CD14-positive monocyte (primary cell): ENCODE measurements around the gene EPO. TPM values are rescaled to one million over a fixed set of nuclear protein-coding genes. Genes with fewer than 3 reads are reported as not detected.

Experiments
- DNase-seq, 3 donors: peaks; one replicate each; pipeline ENCODE4 v3.0.0-alpha.2; 2011 to 2022
- H2AFZ ChIP-seq: 2 replicates; pipeline ENCODE4 v1.6.0; 2012; ENCODE audit warnings: mild to moderate bottlenecking, low read depth, low read length, inconsistent platforms; ENCODE audit not compliant: insufficient read depth, poor library complexity, severe bottlenecking
- H3K27ac ChIP-seq, 2 donors: 1 replicate in 1 of 2; 2 replicates in 1 of 2; pipeline ENCODE4 v1.5.1; 2012 to 2013; ENCODE audit warnings: low read length in 2 of 2, control low read depth in 1 of 2, inconsistent platforms in 1 of 2, low read depth in 1 of 2, mild to moderate bottlenecking in 1 of 2
- H3K27me3 ChIP-seq, 2 donors: one replicate each; pipeline versions ENCODE4 v1.6.0 to v1.6.1; 2011 to 2013; ENCODE audit warnings: low read length in 2 of 2; ENCODE audit not compliant: control insufficient read depth in 2 of 2, insufficient read depth in 2 of 2
- H3K36me3 ChIP-seq, 2 donors: replicated peaks in 1 of 2; 1 replicate in 1 of 2; 2 replicates in 1 of 2; pipeline versions ENCODE4 v1.5.1 to v1.6.1; 2012 to 2013; ENCODE audit warnings: low read length in 2 of 2, control low read depth in 1 of 2, inconsistent platforms in 1 of 2, mild to moderate bottlenecking in 1 of 2; ENCODE audit not compliant: insufficient read depth in 2 of 2, control insufficient read depth in 1 of 2
- H3K4me1 ChIP-seq, 2 donors: 1 replicate in 1 of 2; 2 replicates in 1 of 2; pipeline versions ENCODE4 v1.5.1 to v1.6.1; 2012 to 2013; ENCODE audit warnings: low read length in 2 of 2, control low read depth in 1 of 2, inconsistent platforms in 1 of 2, mild to moderate bottlenecking in 1 of 2, moderate library complexity in 1 of 2; ENCODE audit not compliant: insufficient read depth in 2 of 2, control insufficient read depth in 1 of 2
- H3K4me2 ChIP-seq: replicated peaks from 2 replicates; pipeline ENCODE3; 2012; ENCODE audit warnings: low read length, moderate library complexity, mild to moderate bottlenecking; ENCODE audit not compliant: poor library complexity, severe bottlenecking; ENCODE audit errors: extremely low read depth
- H3K4me3 ChIP-seq, 3 experiments: fragments of 200-600 bp in 1 of 3; sonication (generic) in 1 of 3; replicated peaks in 1 of 3; 1 replicate in 2 of 3; 2 replicates in 1 of 3; pipeline ENCODE4 v1.5.1; 2011 to 2013; ENCODE audit warnings: low read length in 3 of 3, mild to moderate bottlenecking in 3 of 3, control low read depth in 2 of 3, low read depth in 2 of 3, inconsistent platforms in 1 of 3, moderate library complexity in 1 of 3
- H3K79me2 ChIP-seq: 2 replicates; pipeline ENCODE4 v1.6.0; 2012; ENCODE audit warnings: mild to moderate bottlenecking, control low read depth, inconsistent platforms, low read length, moderate library complexity; ENCODE audit not compliant: insufficient read depth
- H3K9ac ChIP-seq: 2 replicates; pipeline ENCODE4 v1.6.0; 2017; ENCODE audit warnings: low read length, mild to moderate bottlenecking; ENCODE audit not compliant: insufficient read depth, poor library complexity, severe bottlenecking
- H3K9me3 ChIP-seq, 2 donors: replicated peaks in 1 of 2; 1 replicate in 1 of 2; 2 replicates in 1 of 2; pipeline versions ENCODE4 v1.5.1 to v1.6.1; 2012 to 2013; ENCODE audit warnings: low read length in 2 of 2, control low read depth in 1 of 2; ENCODE audit not compliant: control insufficient read depth in 1 of 2, insufficient read depth in 1 of 2
- H4K20me1 ChIP-seq: 2 replicates; pipeline ENCODE4 v1.6.0; 2012; ENCODE audit warnings: mild to moderate bottlenecking, low read length, control low read depth, moderate library complexity; ENCODE audit not compliant: insufficient read depth
- H3K27ac Mint-ChIP-seq, 7 donors: one replicate each; pipeline ENCODE4 v1.8.0; 2020; ENCODE audit warnings: mild to moderate bottlenecking in 7 of 7, mixed read lengths in 7 of 7, moderate library complexity in 6 of 7, inconsistent platforms in 2 of 7
- H3K27me3 Mint-ChIP-seq, 3 donors: one replicate each; pipeline ENCODE4 v1.8.0; 2021 to 2022; ENCODE audit warnings: low read depth in 3 of 3, mild to moderate bottlenecking in 3 of 3, mixed read lengths in 3 of 3, moderate library complexity in 3 of 3, inconsistent platforms in 1 of 3
- H3K36me3 Mint-ChIP-seq, 2 donors: one replicate each; pipeline ENCODE4 v1.8.0; 2020; ENCODE audit warnings: mixed read lengths in 2 of 2, inconsistent platforms in 1 of 2, mild to moderate bottlenecking in 1 of 2
- H3K4me1 Mint-ChIP-seq: one replicate; pipeline ENCODE4 v1.8.0; 2020; ENCODE audit warnings: mild to moderate bottlenecking, mixed read lengths
- H3K4me3 Mint-ChIP-seq, 2 donors: one replicate each; pipeline ENCODE4 v1.8.0; 2020; ENCODE audit warnings: mild to moderate bottlenecking in 2 of 2, mixed read lengths in 2 of 2, moderate library complexity in 1 of 2
- H3K9me3 Mint-ChIP-seq, 7 donors: one replicate each; pipeline ENCODE4 v1.8.0; 2020 to 2022; ENCODE audit warnings: mixed read lengths in 7 of 7, mild to moderate bottlenecking in 6 of 7, moderate library complexity in 6 of 7, inconsistent platforms in 2 of 7
- WGBS: methylation state at CpG from one replicate; pipeline ENCODE4 v1.1.5; 2013; ENCODE audit warnings: missing lambda C conversion rate; ENCODE audit not compliant: insufficient coverage; 5-methylcytosine and 5-hydroxymethylcytosine counted together
- intact Hi-C, 2 donors: fragments of 100-400 bp; cut with micrococcal nuclease; formaldehyde crosslinking; loops; one replicate each; pipeline versions ENCODE4 v1.15.0 to v1.15.1; 2023
- polyA plus RNA-seq, 3 donors: library from polyadenylated mRNA; depleted of rRNA in 1 of 3; unstranded in 2 of 3; stranded (reverse) in 1 of 3; fragments of 300-500 nt in 2 of 3; fragments of >200 nt in 1 of 3; fragmentation: Illumina TruSeq in 2 of 3; gene quantifications; 1 replicate in 2 of 3; 2 replicates in 1 of 3; pipeline ENCODE4 v1.2.3, GENCODE V29; 2012 to 2021
- TF ChIP-seq, protein P1 (sequence below): fragments of 200-600 bp; IDR thresholded peaks from one replicate; pipeline ENCODE4 v1.8.0; 2022; ENCODE audit warnings: antibody characterized with exemption, mild to moderate bottlenecking

The EPO gene
- polyA plus RNA-seq, 3 donors, result not detected

DNA sequence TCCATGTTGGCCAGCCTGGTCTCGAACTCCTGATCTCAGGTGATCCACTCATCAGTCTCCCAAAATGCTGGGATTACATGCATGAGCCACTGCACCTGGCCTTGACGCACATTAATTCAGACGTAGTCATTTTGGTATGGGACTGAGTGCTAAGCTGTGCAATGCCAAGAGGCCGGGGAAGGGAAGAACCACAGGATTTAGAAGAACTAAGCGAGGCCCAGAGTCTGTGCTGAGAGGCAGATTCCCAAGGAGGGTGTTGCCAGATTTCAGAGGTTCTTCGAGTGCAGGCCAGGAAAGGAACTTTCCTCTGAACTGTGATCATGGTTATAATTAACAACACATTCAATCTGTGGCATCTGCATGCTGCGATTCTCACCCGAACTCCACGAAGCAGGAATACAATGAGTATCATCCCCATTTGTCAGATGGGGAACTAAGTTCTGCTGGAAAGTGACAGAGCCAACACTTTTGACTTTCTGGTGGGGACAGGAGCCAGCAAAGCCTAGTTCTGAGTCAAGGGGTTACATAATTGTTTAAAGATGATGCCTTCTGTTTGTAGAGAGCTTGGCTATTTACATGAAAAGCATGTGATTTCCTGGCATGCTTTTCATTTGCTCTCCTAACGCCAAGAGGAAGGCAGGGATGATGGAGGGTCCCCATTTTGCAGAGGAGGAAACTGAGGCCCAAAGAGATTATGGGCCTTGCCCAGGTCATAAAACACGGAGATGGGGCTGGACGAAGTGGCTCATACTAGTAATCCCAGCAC, 6.9 kb downstream of the EPO start:
- DNase-seq, result no peak
- TF ChIP-seq, protein P1, sequence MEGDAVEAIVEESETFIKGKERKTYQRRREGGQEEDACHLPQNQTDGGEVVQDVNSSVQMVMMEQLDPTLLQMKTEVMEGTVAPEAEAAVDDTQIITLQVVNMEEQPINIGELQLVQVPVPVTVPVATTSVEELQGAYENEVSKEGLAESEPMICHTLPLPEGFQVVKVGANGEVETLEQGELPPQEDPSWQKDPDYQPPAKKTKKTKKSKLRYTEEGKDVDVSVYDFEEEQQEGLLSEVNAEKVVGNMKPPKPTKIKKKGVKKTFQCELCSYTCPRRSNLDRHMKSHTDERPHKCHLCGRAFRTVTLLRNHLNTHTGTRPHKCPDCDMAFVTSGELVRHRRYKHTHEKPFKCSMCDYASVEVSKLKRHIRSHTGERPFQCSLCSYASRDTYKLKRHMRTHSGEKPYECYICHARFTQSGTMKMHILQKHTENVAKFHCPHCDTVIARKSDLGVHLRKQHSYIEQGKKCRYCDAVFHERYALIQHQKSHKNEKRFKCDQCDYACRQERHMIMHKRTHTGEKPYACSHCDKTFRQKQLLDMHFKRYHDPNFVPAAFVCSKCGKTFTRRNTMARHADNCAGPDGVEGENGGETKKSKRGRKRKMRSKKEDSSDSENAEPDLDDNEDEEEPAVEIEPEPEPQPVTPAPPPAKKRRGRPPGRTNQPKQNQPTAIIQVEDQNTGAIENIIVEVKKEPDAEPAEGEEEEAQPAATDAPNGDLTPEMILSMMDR, result no peak
- Histone ChIP-seq H3K4me3 (no peak overlapping the region), H3K36me3 (no peaks in the 10 kb centered on the region), H4K20me1 (no peaks in the 10 kb centered on the region), H3K9ac (no peak overlapping the region), H3K9me3 (no peaks in the 10 kb centered on the region), H2AFZ (no peak overlapping the region), H3K79me2 (no peaks in the 10 kb centered on the region), H3K4me2 (no peak overlapping the region), H3K4me1 (no peaks in the 10 kb centered on the region), H3K27ac (no peak overlapping the region), H3K27me3 (peaks cover 0 to under 1% of the 10 kb centered on the region in 2 donors)
- 81% methylated on average over 11 of the region's 12 CpGs for WGBS
- Mint-ChIP-seq H3K4me1 (peaks cover 8% of the 10 kb centered on the region), H3K27ac (no peak overlapping the region), H3K4me3 (no peak overlapping the region), H3K9me3 (peaks cover 0 to 2% (median 0%) of the 10 kb centered on the region in 7 donors), H3K36me3 (no peaks in the 10 kb centered on the region), H3K27me3 (peaks cover 20 to 33% (median 26%) of the 10 kb centered on the region in 3 donors)
- intact Hi-C loops, result loop anchor here in 1 of 2 donors (5.0 to 10.0 kb wide), 2 partner anchors 128 to 255 kb away; partner anchors contain the start of gene SLC12A9

GRCh38 chr7:100728196-100728595, 7.9 kb downstream of the EPO start:
- no peaks in the 10 kb centered on the region for H3K79me2 ChIP-seq
- no peaks in the 10 kb centered on the region for H3K4me1 ChIP-seq
- no peaks in the 10 kb centered on the region for H3K9me3 ChIP-seq
- Mint-ChIP-seq H3K27ac (no peak overlapping the region), H3K27me3 (peaks cover 16 to 25% (median 18%) of the 10 kb centered on the region in 3 donors), H3K4me1 (peaks cover 8% of the 10 kb centered on the region), H3K4me3 (no peak overlapping the region), H3K9me3 (no peaks in the 10 kb centered on the region), H3K36me3 (no peaks in the 10 kb centered on the region)
- intact Hi-C loops, result loop anchor here (2.0 to 10.0 kb wide), 3 partner anchors 17 to 256 kb away; partner anchors contain the start of gene SLC12A9 (in 1 of the 2)
- H3K36me3 ChIP-seq, result no peaks in the 10 kb centered on the region
- no peak overlapping the region for H3K27ac ChIP-seq
- no peaks in the 10 kb centered on the region for H3K27me3 ChIP-seq
- H3K4me2 ChIP-seq, result no peak overlapping the region
- H3K4me3 ChIP-seq, result no peak overlapping the region
- no peak overlapping the region for H2AFZ ChIP-seq
- 87% methylated on average over 7 of the region's 8 CpGs for WGBS
- H3K9ac ChIP-seq, result no peak overlapping the region
- DNase-seq, result no peak
- H4K20me1 ChIP-seq, result no peaks in the 10 kb centered on the region
- TF ChIP-seq, protein P1, result no peak
